HG02870 (cell line): ENCODE data around the gene NCKAP1.
A peak's percentile ranks its signal among the peaks of the same experiment; 100 is the strongest.
"Not testable (repeated sequence)": the region's sequence is repeated elsewhere in the genome, so short reads cannot be mapped to it uniquely, and the experiment has no call there.

ENCODE experiments used
- ATAC-seq: cut with Tn5 transposase; IDR thresholded peaks from one replicate; pipeline ENCODE4 v1.9.1; 2021; ENCODE audit warnings: mild to moderate bottlenecking, moderate library complexity; ENCODE audit not compliant: unreplicated experiment

Gene NCKAP1

GRCh38 chr2:183037074-183037552 is 1.1 kb downstream of the NCKAP1 start:
- no peak for ATAC-seq

DNA sequence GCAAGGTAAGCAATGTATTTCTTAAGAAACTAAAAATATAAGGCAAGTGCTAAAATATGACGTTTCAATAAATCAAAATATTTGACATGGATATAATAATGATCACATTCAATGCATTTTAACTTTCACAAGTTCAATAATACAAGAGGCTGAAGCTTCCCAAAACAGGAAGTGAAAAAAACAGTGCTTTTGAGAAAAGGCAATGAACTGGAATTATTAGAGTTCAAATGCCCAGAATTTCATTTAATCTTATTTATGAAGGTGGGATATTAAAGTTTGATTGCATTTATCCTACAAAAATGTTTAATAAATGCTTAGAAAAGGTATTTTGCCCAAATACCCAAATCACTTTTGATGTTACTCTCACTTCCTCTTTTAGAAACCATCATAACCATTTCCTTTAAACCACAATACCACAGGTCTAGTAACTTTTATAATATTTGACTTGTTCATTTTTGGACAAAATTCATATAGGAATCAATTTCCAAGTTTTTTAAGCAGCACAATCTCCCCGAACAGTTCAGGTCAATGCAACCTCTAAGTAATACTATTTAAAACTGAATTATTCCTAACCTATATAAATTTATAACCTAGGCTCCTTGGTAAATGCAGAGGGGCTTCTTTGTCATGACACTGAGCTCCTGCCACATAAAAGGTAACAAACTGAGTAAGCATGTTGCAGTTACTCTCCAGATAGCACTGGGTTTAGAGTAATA is 2.1 kb downstream of the NCKAP1 start:
- peak; percentile 52 for ATAC-seq

DNA sequence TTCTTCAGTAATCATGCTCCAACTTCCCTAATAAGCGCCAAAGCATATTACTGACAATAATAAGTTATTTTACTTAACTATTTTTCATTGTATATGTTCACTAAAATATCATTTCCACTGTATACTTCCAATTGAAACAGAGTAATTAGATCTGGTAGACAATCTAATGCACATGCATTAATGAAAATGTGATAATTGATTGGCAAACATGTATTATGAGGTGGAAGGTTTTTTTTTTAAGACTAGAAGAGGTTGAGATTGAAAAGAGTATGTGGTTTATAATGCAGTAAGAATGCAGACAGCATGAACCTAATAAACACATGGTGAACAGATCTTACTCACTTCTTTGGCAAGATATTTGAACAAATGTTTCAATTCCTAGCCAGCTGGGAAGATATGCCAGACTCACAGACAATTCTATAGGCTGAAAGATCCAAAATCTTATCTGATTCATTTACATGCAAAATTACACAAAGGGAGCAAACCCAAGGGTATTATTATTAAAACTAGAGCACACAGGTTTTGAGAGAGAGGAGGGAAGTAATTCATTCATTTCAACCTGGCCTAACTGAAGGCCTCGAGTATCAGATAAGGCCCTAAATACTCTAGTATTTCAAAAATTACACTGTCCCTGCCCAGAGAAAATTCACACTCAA is 2.8 kb downstream of the NCKAP1 start:
- no peak for ATAC-seq

DNA sequence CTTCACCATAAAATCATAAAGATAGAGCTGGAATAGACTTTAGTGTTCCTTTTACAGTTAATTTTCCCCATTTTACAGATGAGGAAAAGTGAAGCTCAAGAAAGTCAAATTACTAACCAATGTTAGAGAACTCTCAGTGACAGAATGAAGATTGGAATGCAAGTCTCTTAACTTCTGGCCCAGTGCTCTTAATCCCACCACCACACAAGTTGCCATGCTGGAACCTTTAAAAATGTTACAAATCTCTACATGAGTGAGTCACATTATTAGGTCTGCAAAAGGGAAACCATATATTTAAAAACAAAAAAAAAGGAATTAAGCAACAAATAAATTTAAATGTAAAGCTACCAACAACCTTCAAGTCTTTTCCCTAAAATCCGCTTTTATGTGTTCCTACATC is 3.5 kb downstream of the NCKAP1 start:
- ATAC-seq: no peak

DNA sequence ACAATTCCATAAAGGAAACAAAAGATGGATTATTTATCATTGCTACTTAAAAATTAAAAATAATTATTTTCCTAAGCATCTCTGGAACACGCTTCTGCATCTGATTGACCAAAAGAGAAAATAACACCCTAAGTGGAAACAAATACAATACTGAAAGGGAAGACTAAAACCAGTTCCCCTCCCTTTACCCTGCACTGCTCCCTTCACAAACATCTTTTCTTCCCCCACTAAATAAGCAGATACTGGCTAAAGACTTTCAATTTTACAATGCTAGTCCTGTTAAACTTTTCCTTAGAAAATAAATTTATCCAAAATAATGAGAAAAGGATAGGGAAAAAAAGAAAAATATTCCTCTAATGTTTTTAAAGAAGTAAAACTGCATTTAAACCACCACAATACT is 4.3 kb downstream of the NCKAP1 start:
- ATAC-seq: no peak

GRCh38 chr2:183031911-183032794 is 6.1 kb downstream of the NCKAP1 start:
- no peak for ATAC-seq

GRCh38 chr2:183029219-183029618 is 9.0 kb downstream of the NCKAP1 start:
- no peak for ATAC-seq

DNA sequence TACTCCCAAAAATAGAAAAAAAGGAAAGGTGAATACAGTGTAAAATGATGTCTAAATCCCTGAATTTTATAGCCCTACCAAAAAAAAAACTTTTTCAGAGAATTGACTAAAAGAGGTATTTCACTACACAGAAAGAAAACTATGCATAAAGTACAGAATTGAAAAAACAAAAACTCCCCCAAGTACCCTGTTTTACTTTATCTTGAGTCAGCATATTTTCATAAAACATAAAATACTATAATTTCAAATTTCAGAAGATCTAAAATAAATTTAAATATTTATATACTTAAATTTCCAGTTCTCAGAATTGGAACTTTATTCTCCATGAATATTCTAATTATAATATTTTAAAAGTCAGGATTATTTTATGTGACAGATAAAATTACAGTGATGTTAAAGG is 10.1 kb downstream of the NCKAP1 start:
- no peak for ATAC-seq

- no peak for ATAC-seq
Measured at GRCh38 chr2:183027443-183027842, 10.8 kb downstream of the NCKAP1 start.

- ATAC-seq: no peak
Measured at GRCh38 chr2:183026424-183026823, 11.8 kb downstream of the NCKAP1 start.

- no peak for ATAC-seq
Measured at GRCh38 chr2:183025993-183026392, 12.3 kb downstream of the NCKAP1 start.

DNA sequence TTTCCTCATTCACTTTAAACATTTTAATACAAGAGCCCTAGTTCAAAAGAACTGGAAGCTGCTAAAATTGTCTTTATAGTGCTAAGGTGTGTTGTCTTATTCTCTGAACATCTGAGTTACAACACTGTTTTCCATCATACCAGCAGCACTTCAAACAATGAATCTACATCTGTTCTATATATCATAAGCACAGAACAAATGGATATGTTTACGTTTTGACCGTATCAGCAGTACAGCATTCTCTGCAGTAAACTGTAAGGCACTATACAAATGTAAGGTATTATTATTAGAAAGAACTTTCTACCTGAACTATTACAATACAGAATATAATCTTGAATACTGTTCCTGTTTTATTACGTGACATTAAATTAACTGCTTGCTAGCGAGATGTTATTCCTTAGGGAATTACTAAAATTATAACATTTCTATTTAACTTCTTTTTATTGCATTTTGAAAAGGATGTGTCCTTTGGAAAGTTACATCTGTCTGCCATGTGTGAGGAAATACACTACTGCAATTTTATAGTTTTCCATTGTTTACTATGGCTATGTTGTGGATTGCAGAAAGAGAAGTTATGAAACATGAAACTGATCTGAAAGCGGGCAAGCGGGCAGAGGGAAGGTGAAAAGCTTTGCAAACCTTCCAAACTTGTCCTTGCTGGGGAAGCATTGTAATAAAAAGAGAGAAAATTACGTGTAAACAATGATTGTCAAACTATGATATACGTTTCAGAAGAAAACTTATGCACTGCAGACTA is 13.7 kb downstream of the NCKAP1 start:
- no peak for ATAC-seq

- ATAC-seq: no peak
Measured at GRCh38 chr2:183022711-183023110, 15.5 kb downstream of the NCKAP1 start.

- ATAC-seq: no peak
Measured at GRCh38 chr2:183021613-183022012, 16.6 kb downstream of the NCKAP1 start.

DNA sequence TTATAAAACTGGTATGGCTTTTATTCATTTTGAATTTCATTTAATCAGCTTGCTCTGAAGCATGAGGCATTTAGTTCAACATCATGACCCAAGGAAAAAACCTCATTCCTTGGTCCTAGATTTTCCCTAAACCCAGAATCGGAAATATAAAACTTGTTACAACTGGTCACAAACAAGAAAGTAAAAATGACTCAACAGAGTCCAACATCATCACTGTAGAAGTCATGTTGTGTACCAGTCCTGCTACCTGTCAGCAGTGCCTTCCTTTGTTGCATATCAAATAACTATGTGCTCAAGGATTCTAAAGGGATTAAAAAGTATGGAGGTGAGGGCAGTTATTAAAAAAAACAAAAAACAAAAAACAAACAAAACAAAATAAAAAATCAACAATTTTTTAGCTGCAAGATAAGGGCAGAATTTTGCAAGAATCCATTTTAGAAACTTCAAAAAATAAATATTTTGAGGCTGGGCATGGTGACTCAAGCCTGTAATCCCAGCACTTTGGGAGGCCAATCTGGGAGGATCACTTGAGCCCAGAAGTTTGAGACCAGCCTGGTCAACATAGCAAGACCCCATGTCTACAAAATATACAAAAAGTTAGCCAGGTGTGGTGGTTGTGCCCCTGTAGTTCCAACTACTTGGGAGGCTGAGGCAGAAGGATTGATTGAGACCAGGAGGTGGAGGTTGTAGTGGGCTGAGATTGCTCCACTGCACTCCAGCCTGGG is 18.4 kb downstream of the NCKAP1 start:
- ATAC-seq: no peak

- not testable (repeated sequence) for ATAC-seq
Measured at GRCh38 chr2:183017845-183018244, 20.4 kb downstream of the NCKAP1 start.

- no peak for ATAC-seq
Measured at GRCh38 chr2:183014005-183014404, 24.3 kb downstream of the NCKAP1 start.

- ATAC-seq: no peak
Measured at GRCh38 chr2:183011743-183012142, 26.5 kb downstream of the NCKAP1 start.

DNA sequence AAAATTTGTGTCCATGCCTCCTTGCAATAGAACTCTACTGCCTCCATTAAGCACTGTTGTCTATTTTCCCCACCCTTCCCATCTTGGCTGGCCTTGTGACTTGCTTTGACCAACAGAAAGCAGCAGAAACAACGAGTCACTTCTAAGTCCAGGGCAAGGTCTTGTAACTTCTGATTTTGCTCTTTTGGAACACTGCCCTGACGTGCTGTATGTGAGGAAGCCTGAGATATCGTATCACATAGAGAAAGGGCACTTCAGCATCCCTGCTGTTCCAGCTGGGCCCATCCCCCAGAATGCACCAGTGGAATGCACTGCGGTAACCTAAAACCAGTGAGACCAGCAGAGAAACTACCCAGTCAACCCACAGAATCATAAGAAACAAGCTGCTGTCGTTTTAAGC is 28.1 kb downstream of the NCKAP1 start:
- no peak for ATAC-seq

DNA sequence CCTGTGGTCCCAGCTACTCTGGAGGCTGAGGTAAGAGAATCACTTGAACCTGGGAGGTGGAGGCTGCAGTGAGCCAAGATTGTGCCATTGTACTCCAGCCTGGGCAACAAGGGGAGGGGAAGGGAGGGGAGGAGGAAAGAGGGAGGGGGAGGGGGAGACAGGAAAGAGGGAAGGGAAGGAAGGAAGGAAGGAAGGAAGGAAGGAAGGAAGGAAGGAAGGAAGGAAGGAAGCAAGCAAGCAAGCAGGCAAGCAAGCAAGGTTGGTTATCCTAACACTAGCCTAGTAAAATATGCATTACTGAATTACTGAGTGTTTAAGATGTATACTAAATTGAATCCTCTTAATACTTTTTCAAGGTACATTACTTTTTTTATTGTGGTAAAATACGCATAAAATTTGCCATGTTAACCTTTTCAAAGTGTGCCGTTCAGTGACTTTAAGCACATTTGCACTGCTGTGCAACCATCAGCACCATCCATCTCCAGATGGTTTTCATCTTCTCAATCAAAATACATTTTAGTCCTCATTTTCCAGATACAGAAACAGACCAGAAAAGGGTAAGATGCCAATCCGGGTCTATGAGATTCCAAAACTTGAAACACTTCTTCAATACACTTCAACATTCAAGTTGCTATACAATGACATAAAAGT is 28.9 kb downstream of the NCKAP1 start:
- ATAC-seq: no peak
